ENCODE data around the gene TMEM9. TPM values are rescaled to one million over a fixed set of nuclear protein-coding genes. Genes with fewer than 3 reads are reported as not detected.
A peak's percentile ranks its signal among the peaks of the same experiment; 100 is the strongest.

The TMEM9 gene
- total RNA-seq, 1 donor from 2014 or later = 39.5 TPM

- DNase-seq (ENCODE audit: low read depth in 2 of 2) = no peak
Measured at GRCh38 chr1:201145816-201146215, 8.5 kb downstream of the TMEM9 start.

GRCh38 chr1:201145132-201145531 is 9.1 kb downstream of the TMEM9 start:
- DNase-seq (ENCODE audit: low read depth in 2 of 2) = no peak

- DNase-seq (ENCODE audit: low read depth in 2 of 2) = no peak
Measured at GRCh38 chr1:201144701-201145100, 9.6 kb downstream of the TMEM9 start.

- no peak for DNase-seq (ENCODE audit: low read depth in 2 of 2)
Measured at GRCh38 chr1:201143726-201144635, 10.3 kb downstream of the TMEM9 start.

DNA sequence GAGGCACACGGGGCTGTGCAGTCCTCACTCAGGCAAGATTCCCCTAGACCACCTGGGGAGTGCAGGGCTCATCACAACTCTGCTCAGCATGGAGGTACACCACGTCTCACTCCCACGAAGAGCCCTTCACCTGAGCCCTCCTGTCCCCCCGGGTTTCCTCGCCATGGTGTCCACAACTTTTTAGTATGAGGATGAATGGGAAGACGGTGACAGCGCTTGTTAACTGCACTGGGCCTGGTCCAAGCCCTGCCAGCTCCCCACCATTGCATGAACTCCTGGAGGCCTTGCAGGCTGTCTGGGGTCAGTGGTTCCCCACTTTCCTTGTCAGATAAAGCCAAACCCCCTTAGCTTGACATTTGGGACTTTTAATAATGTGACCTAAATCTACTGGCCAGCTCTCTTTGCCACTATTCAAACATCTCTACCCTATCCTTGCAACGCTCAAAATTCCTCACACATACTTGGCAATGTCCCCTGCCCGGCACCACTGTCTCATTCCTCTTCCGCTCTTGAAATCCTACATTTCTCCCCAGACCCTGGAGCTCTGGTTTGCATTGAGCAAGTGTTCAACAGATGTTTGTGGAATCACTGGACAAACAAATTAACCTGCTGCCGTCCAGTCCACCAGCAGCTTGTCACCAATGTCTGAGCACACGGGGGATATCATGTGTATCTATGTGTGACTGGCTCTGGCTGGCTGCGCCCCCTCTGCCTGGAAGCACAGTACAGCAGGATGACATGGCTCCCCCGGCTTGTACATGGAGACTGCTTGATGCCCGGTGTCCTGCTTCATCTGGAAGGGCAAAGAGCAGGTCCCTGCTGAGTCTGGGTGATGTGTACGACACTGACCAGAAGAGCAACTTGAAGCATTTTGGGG is 11.2 kb downstream of the TMEM9 start:
- DNase-seq (ENCODE audit: low read depth in 2 of 2) = no peak

- DNase-seq (ENCODE audit: low read depth in 2 of 2) = no peak
Measured at GRCh38 chr1:201142011-201142848, 12.0 kb downstream of the TMEM9 start.

DNA sequence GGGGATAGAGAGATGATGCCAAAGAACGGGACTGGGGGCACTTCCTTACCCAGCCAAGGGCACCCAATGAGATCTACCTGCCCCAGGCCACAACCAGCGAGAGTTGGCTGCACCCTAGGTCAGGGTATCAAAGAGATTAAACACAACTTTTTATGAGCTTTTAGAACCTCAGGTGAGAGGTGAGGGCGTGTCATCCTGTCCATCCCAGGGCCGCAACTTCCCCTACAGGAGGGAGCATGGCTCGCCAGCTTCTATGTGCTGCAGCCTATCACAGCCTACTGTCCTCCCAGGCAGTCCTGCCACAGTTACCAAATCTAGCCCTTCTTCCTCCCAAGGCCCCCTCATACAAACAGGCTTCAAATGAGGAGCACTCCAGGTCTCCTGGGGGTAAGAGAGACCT is 12.9 kb downstream of the TMEM9 start:
- no peak for DNase-seq (ENCODE audit: low read depth in 2 of 2)

- no peak for DNase-seq (ENCODE audit: low read depth in 2 of 2)
Measured at GRCh38 chr1:201140941-201141260, 13.4 kb downstream of the TMEM9 start.

DNA sequence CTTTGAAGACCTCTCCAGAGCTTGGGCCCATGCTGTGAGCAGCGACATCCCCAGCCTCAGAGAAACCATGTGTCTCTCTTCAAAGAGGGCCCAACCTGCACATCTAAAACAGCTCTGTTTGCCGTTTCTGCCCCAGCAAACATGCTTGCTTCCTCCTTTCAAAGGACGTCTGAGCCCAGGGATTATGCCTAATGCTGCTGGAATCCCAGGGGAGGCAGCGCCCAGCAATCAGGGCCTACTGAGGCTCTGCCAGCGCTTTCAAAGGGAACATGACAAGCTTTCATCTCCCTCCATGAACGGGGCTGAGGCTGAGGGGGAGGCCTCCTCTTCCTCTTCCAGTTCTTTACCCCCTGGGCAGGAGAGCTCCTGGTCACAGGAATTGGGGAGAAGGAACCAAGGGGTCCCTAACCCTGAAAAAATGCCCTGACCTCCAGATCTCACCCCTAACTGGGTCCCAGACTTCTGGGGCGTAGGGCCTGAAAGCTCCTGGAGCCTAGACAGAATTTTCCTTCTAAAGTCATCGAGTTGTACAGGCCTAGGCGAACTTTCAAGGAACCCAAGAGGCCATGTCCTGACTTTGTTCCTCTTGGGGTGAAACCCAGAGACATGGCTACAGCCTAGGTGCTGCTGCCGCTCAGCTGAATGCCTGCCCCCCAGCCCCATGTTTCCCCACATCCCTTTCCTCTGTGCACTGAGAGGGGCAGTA is 13.9 kb downstream of the TMEM9 start:
- DNase-seq (ENCODE audit: low read depth in 2 of 2) = no peak

DNA sequence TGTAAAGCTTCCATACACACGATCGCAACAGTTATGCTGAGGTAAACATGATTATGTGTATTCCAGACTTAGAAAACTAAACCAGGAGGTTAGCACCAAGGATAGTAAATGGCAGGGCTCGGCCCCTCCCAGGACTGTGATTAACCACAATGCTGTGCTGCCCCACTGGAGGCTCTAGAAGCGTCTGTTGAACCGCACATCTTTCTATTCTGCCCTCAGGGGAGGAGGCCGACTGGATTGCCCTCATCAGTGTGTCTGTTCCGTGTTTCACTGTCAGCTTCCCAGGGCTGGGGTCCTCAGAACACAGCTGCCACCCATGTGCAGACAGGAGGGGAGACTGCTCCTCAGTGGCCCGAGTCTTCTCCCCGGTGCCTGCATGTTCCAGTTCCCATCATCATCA is 14.5 kb downstream of the TMEM9 start:
- no peak for DNase-seq (ENCODE audit: low read depth in 2 of 2)

- no peak for DNase-seq (ENCODE audit: low read depth in 2 of 2)
Measured at GRCh38 chr1:201139306-201139705, 15.0 kb downstream of the TMEM9 start.

GRCh38 chr1:201138311-201138840 is 15.9 kb downstream of the TMEM9 start:
- no peak for DNase-seq (ENCODE audit: low read depth in 2 of 2)

DNA sequence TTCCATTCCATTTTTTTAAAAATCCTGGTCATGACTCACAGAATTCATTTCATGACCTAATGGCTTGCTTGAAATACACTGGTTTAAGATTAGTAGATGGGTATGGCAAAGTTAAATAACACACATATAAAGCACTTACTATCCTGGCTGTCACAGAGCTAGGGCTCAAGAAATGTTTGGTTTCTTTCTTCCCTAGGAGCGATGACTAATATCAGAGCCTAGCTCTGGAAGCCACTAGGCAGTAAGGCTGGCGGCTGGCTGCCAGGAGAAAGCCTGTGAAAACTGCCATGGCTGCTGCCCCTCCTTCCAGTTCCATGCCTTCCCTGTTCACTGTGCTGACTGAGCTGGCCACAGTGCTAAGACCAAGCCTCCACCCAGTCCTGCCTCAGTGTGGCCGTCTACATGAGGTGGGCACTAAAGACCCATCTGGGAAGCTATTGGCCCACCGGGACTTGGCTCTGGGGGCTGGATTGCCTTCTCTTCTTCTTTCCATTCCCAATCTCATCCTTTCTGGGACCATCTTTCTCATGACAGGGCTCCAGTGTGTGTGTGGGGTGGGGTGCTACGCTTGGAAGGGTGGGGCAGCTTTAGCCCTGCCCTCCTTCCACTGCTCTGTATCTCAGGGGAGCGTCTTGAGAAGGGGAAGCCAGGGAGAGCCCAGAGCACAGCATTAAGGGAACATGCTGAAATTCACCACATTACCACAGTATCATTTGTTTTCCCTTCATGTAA is 16.5 kb downstream of the TMEM9 start:
- DNase-seq (ENCODE audit: low read depth in 2 of 2) = peak in 1 of 2 donors; percentile 6

DNA sequence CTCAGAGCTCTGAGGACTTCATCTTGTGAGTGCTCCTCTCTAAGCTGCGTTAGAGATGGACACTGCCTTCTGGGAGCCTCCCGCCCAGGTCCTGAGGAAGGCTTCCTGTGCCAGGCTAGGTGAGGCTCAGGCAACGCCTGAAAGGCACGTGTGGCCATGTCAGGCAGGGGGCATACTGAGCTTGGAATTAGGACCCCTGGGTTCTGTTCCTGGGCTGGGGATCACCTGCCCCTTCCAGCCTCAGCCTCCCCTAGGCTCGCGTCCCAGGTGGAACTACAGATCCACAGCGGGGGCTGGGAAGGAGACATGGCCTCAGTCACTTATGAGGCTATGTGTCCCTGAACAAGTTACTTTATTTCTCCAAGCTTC is 17.3 kb downstream of the TMEM9 start:
- DNase-seq (ENCODE audit: low read depth in 2 of 2) = no peak

DNA sequence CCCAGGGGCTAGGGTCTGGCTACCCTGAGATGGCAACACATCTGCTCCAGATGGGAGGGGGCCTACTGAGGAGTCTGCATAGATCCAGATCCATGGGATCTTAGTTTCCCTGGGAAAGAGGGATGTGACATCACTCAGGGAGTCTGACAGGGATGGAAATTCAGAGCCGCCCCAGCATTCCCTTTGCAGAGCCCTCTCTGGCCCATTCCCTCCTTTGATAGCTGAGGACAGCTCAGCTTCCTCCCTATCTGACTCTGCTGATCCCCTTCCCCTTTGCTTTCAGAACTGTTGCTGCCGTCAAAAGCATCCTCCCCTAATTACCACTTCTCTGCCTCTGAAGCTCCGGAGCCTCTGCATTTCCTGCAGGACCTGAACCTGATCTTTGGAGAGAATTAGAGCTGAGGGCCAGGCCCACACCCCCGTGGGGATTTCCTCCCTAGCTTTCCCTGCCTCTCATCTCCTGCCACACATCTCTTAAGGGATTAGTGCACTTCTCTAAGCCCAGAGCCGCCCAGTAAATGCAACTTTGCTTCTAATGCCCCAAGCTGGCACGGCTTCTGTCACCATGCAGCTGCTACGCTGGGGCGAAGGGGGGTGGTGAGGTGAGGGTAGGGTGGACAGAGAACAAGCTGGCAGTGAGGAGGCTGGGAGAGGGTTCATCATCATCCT is 17.8 kb downstream of the TMEM9 start:
- no peak for DNase-seq (ENCODE audit: low read depth in 2 of 2)

DNA sequence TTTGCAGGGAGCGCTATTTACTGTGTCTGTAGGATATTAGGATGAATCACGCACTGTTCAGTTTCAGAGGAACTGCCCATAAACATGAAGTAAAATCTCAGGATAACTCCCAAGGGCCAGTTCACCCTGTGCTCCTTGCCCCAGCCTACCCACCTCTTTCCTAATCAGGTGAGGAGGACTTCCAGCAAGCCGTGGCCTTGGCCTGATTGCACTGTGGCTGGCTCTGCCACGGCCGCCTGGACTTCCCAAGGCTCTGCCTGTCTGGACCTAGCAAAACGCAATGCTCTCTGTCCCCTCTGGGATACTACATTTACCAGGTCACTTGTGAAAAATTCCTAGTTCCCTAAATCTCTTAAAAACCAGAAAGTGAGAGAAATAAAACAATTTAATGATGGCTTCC is 19.9 kb downstream of the TMEM9 start:
- no peak for DNase-seq (ENCODE audit: low read depth in 2 of 2)

DNA sequence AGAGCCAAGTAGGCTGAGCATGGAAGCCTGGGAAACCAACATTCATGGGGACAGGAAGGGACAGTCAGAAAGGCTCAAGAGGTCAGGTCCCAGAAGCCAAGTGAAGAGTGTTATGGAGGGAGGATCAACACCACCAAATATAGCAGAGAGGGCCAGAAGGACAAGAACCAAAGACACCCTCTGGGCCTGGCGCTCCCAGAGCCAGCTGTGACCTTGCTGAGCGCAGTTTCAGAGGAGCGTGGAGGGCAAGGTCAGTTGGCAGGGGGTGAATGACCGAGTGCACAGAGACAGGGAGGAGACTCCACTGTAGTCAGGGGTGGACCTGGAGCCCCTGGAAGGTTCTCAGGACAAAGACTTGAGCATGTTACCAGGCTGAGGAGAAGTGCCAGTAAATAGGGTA is 22.9 kb downstream of the TMEM9 start:
- DNase-seq (ENCODE audit: low read depth in 2 of 2) = no peak

GRCh38 chr1:201128962-201129361 is 25.3 kb downstream of the TMEM9 start:
- no peak for DNase-seq (ENCODE audit: low read depth in 2 of 2)

DNA sequence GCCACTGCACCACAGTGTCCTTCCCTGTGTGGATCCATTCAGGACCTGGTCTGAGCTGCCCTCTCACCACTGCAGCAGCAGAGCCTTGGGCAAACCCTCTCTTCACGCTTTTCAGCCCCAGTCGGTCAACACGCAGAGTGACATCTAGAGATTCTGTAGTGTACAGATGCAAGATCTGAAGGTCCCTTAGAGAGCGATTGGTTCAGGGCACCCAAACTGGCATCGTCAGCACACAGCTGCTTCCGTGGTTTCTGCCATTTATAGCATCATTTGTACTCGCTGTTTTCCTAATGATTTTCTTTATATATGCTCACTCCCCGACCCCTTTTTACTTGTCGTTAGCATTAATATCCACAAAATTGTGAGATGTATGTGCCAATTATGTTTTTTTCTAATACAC is 25.8 kb downstream of the TMEM9 start:
- no peak for DNase-seq (ENCODE audit: low read depth in 2 of 2)

All from dermis microvascular lymphatic vessel endothelial cell (primary cell).